ENCODE measurements around the gene TMEM186.
"Not testable (repeated sequence)": the region's sequence is repeated elsewhere in the genome, so short reads cannot be mapped to it uniquely, and the experiment has no call there.

The TMEM186 gene

DNA sequence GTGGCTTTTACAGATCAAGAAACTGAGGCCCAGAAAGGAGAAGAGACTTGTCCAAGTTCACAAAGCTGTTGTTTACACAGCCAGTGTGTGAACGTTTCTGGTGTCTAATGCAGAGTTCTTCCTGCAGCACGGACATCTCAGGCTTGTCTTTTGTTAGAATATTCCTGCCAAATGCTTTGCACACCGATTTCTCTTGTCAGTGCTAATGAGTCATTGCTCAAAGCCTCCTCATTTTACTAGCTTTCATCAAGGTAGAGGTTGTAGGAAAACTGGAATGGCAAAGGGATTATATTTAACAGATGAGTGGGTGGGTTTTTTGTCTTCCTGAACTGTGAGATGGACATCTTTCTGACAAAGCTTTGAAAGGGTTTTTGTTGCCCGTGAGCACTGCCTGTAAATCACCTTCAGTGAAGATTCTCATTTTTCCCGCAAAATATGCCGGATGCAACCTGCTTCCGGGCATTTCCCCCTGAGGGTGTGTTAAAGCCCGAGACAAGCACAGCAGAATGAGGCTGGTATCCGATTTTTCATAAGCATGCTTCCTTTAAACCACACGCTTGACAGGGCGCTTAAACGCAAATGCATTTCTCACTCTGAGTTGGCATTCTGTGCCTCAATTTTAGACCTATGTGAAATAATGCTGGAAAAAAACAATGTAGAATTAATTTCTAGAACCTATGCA, 14.9 kb upstream of the TMEM186 start:
- DNase-seq (ENCODE audit: low spot score): no peak

DNA sequence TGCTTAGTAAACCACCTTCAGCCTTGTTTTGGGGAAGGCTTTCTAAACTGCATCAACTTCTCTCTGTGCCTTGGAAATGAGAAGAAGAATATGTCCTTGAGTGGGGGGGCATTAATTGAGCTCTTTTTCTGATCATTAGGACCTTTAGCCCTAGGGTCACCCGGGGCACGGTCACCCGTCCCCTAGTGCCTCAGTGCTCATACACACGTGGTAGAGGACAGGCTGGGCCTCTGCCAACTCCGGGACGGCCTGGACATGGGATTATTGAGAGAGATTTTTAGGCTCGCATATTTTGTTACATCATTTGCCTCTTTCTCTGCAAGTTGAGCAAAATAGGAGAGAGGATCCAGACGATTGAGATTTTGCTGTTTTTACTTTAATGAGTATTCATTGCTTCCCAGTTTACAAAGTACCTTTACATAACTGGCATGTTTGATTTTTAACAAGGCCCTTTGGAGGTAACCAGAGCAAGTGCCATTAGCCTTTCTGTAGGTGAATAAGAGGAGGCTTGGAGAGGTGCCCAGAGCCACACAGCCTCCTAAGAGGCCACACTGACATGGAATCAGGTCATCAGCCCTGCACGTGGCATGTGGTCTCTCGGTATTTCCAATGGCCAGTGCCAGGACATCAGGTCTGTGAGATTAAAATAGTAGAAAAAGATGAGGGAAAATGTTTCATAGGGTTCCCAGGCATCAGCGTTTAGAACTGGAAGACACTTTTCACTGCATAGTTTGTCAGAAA, 11.3 kb upstream of the TMEM186 start:
- DNase-seq (ENCODE audit: low spot score): no peak

DNA sequence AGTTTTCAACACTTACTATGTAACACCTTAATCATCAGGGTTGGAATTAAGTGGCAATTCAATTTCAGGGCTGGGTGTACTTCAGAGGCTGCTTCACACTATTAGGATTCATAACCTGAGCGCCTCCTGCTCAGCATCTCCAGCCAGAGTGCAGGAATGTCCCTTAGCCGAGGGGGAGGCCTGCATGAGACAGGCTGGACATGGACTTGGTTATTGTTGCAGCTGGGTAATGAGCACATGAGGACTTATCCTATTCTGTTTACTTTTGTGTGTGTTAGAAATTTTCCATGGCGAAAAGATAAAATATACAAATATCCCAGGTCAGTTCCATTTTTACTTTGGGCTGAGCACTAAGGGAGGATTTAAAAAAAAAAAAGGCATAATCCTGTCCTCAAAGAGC, 10.6 kb upstream of the TMEM186 start:
- DNase-seq (ENCODE audit: low spot score): no peak

DNA sequence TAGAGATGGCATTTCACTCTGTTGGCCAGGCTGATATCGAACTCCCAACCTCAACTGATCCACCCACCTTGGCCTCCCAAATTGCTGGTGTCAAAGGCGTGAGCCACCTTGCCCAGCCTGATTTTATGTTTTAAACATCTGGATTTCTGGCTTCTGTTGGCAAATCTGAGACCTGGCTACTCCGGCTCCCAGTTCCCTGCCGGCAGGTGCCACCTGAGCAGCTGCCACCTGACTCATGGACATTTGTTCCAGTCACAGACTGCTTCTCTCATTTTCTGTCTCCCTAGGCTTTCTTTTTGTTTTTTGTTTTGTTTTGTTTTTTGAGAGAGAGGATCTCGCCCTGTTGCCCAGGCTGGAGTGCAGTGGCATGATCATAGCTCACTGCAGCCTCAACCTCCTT, 9.8 kb upstream of the TMEM186 start:
- no peak for DNase-seq (ENCODE audit: low spot score)

DNA sequence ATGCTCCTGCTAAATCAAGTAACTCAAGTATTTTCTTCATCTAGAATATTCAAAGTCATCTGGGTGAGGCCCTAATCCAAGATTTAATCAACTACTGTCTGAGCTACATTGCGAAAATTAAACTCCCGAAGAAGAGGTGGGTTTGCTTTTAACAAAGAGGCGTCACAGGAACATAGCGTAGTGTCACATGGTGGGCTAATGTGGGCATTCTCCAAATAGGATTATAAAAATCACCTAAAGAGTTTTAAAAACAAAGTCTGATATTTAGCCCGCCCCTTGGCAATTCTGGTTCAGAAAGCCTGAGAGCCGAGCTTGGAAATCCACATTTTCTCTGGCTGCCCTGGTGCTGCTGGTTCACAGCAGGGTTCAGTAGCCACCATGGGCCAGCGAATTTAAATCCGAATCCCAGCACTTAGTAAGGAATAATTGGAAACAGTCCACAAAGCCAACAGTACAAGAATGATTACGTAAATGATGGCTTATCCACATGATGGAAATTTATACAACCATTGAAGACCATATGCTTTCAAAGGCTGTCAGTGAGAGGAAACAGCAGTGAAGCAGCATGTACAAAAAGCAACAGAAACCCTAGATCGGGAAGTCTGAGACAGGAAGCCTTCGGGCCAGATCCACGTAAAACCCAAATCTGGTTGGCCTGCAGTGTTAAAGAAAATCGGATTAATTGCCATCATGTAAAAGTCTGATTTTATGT, 9.0 kb upstream of the TMEM186 start:
- DNase-seq (ENCODE audit: low spot score): no peak

DNA sequence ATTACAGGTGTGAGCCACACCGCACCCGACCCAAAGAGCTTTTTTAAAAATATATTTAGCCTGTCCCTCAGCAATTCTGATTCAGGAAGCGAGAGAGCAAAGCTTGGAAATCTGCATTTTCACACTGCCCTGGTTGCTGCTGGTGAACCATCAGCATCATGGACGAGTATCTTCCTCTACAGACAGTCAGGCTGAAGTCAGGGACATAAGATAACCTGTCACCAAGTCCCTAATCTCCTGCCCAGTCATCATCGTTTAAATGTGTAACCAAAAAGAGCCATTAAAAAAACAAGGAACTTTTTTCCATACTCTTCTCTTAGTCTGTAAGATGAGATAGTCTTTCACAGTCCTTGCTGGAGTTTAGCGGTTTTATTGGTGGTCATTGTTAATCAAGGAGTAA, 6.9 kb upstream of the TMEM186 start:
- DNase-seq (ENCODE audit: low spot score): no peak

DNA sequence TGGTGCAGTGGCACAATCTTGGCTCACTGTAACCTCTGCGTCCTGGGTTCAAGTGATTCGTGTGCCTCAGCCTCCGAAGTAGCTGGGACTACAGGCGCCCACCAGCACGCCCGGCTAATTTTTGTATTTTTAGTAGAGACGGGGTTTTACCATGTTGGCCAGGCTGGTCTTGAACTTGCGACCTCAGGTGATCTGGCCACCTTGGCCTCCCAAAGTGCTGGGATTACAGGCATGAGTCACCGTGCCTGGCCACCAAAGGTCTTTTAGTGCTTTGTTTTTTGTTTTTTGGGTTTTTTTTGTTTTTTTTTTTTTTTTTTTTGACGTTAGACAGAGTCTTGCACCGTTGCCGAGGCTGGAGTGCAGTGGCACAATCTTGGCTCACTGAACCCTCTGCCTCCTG, 6.3 kb upstream of the TMEM186 start:
- DNase-seq (ENCODE audit: low spot score): not testable (repeated sequence)

DNA sequence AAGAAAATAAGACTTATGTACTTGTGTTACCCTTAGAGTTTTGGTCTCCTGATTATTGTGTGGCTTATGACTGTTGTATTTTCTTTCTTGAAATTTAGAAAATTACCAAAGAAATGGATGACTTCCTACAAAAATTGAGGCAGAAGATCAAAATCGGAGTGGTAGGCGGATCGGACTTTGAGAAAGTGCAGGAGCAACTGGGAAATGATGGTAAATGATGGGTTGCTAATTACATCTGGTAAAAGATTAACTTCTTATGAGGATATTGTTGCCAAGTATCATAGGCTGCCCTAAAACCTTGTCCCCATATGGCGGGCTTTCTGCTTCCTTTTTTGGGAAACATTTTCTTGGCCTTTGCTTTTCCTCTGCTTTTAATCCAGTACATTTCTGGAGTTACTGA, 4.3 kb upstream of the TMEM186 start:
- no peak for DNase-seq (ENCODE audit: low spot score)

DNA sequence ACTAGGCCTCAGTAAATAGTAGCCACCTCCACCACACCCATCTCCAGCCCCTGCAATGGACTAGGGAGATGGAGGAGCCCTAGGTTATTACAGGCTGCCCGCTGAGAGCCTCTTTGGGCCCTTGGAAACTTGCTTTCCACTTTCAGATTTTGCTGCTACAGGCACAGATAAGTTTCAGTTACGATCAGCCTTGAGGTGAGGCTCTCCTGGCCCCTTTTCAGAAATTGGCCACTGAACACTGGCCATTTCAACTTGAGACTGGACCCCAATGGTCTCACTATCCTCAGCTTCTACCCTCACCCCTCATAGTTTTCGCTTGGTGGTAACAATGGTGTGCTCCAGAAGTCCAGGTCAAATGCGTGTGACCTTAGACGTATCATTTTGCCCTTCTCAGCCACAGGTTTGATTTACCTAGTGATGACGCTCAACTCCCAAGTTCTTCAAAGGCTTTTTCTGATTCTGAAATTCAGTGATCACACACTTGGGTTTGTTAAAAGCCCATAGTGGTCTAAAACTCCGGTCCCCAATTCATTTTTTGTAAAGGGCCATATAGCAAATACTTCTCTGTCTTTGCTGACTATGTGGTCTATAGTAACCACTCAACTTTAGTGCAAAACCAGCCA, 1.2 kb upstream of the TMEM186 start:
- peak; percentile 21 for DNase-seq (ENCODE audit: low spot score)

DNA sequence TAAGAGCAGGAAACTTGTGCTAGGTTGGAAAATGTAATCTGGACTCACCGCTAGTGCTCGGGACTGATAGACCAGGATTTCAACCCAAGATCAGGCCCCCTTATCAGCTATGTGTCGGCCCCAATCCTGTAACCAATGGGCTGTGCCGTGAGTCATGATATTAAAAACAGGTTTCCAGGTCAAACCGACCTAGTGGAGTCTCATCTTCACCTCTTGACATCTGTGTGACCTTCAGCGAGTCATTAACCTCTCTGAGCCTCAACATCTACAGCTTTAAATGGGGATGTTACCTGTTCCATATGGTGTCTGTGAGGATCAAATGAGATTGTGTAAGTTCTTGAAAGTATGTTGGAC, 712 bp upstream of the TMEM186 start:
- peak; percentile 38 for DNase-seq (ENCODE audit: low spot score)

DNA sequence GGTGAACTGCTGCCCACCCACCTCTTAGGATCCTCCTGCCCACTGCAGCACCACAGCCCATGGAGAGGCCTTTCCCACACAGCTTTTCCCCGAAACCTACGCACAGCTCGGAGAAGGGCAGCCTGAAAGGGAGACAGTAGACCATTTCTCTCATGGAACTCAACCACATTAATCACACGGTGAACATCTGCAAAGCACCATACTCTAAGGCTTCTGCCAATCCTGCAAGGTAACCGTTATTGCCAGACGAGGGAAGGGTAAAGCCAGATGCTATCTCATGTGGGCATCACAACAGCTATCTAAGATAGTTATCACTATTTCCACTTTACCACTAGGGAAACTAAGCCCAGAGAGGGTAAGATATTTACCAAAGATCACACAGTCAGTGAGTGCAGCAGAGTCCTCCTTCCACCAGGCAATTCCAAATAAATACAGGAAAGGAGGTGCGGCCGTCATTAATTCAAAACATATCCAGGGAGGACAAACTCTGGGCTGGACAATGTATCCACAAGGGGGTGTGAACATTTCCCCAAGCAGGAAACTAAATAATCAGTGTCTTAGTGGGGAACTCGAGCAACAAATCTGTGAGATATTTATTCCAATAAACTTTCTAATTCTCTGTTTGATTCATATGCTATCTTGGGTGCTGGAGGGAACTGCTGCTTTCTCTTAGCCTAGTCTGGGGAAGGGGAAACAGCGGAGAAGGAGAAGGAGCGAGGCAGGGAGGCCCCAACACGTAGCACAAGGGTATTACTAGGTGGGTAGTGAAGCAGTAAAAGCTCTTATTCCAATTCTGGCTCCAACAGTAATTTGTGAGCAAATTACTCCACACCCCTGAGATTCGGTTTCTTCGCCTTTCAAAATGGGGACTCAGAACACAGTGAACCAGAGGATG, 723 bp downstream of the TMEM186 start:
- DNase-seq (ENCODE audit: low spot score): no peak

DNA sequence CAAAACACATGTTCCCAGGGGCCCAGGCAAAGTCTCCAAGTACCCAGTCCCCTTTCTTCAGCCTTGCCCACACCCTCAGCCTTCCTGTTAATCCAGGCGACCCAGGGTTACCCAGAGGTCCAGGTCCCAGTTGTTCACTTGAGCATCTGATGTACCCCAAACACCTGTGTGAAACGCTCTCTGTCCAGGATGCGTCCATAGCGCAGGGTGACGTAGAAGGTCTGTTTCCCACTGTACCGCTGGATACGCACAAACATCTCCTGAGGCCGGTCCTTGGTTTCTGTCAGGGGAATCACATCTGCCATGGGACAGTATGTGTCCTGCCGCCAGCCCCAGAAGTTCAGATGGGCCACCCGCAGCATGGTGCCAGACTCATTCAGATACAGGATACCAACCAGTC, 1.6 kb downstream of the TMEM186 start:
- DNase-seq (ENCODE audit: low spot score): no peak

DNA sequence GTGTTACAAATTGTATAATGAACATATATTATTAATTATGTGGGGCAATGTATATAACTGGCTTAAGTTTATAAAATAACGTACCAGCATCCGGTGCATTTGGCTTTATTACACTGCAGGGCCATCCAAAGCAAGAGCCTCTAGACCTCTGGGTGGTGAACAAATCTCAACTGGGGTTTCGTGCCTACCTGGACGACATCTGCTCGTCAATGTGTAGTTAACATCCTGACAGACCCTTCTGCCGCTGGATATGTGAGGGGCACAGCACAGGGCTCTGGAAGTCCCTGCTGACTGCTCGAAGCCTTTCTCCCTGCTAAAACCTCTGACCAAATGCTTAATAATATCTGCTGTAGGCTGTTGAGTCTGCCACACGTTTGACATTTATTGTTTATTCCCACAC, 2.3 kb downstream of the TMEM186 start:
- peak; percentile 23 for DNase-seq (ENCODE audit: low spot score)

DNA sequence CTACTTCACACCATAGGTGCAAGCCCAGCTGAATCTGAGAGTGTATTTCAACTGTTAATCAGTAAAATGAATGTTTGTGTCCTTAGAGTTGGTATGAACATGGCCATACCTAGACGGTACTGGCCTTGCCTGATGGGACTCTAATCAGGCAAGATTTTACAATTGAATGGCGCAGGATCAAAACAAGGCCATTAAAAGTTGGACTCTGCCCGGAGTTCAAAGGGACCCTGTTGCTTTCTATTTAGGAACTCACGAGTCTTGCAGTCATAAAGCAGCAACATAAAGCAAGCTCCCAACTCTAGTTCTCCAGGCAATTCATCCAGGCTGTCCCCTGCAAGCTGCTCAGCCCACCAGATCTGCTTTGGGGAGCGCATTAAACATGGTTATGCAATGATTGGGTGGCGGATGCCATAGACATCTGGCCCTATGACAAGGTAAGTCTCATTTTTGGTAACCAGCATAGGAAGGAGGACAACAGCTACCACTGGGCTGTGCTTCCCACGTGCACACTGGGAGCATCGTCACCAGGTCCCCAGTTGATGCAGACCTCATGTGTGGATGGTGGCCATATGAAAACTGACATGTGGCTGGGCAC, 8.8 kb downstream of the TMEM186 start:
- no peak for DNase-seq (ENCODE audit: low spot score)

DNA sequence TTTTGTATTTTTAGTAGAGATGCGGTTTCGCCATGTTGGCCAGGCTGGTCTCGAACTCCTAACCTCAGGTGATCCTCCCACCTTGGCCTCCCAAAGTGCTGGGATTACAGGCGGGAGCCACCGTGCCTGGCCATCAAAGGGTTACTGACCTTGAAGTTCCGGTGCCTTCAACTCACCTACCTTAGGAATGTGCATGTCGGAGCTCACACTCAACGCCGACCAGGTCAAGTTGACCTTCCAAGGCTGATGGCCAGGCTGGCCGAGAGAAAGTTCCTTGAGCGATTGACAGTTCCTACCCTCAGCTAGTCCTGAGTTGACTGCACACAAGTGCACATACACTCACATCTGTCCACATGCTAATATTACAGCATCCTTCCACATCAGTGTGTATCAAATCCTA, 11.1 kb downstream of the TMEM186 start:
- DNase-seq (ENCODE audit: low spot score): not testable (repeated sequence)

DNA sequence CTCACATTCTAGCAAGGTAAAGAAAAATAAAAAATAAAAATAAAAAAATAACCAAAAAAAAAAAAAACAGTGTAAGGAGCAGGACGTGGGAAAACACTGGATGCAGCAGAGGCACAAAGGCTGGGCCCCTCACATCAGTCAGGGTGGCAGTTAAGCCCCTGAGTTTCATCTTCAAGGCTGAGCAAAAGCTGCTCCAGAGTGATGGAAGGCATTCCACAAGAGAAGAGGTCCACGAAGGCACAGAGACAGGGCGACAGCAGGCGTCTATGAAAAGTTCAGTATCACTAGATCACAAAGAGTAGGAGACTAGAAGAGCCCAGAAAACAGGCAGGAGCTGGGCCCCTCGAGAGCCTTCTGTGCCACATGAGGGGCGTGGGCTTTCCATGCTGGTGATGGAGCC, 12.0 kb downstream of the TMEM186 start:
- no peak for DNase-seq (ENCODE audit: low spot score)

DNA sequence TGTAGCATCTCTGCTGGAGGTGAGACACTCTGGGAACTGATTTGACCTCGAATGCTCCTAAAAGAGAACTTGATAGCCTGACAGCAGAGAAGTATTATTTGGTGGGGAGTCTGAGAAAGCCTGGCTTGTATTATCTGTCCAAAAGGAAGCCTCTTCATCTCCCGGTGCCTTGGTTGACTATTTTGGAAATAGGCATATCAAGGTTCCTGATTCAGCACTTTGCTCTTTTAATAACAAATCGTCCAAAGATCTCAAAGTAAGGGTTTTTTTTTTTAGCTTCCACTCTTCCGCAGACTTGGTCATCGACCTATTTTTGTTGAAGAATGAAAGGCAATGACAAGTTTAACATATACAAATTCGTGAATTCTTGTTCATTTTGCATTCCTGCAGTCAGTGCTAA, 14.8 kb downstream of the TMEM186 start:
- DNase-seq (ENCODE audit: low spot score): no peak

DNA sequence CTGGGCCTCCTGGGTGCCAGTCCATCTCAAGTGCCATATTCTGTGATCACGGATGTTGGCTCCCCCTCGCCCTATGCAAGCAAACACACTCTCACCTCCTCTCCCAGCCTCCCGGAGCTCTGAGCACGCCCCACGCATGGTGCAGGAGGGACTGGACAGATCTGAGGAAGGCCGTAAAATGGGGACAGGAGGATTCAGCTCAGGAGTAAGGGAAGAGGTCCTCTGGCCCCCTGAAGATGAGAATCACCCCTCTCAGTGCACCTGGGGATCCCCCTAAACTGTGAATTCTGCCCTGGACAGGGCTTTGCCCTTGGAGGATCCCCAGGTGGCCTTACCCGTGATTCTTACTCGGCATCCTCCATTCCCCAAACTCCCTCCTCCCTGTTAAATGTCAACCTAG, 15.6 kb downstream of the TMEM186 start:
- DNase-seq (ENCODE audit: low spot score): no peak

DNA sequence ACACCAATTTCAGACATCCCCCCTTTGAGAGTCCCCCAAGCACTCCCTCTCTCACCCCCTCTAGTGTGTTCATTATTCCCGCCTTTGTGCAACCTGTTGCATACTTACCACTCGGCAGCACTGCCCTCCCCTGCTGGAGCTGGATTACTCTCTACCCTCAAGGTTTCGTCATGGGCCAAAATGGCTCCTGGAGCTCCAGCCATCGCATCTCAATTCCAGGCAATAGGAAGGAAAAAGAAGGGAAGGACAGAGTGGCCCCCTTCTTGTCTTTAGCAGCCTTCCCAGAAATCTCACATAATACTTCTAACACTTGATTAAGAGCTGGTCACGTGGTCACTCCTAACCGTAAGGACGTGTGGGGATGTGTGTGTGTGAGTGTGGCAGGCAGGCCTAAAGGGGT, 20.2 kb downstream of the TMEM186 start:
- no peak for DNase-seq (ENCODE audit: low spot score)

DNA sequence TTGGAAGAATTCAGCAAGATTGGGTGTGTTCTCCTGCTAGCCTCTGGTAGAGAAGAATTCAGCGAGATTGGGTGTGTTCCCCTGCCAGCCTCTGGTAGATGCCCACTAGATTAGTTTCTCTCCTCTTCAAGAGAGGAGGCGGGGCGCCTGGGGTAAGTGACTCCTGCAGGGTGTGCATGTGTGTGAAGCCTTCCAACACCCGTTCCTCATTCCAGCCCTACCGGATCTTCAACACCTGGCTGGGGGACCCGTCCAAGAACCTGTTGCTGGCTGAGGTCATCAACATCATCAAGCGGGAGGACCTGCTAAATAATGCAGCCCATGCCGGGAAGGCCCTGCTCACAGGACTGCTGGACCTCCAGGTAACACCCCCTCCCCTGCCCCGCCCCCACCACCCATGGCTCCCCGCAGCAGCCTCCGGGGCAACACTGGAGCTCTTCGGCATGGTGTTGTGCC, 21.3 kb downstream of the TMEM186 start:
- DNase-seq (ENCODE audit: low spot score): no peak

DNA sequence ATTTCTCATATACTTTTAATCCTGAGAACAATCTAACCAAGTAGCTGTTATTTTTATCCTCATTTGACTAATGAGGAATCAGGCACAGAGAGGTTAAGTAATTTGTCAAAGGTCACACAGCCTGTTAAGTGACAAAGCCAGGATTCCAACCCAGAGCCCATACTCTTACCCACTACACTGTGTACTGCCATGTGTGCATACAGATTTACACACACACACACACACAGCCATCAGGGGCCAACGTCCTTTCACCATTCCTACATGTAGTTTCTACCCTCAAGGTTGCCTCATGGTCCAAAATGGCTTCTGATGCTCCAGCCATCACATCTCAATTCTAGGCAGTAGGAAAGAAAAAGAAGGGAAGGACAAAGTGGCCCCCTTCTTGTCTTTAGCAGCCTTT, 22.1 kb downstream of the TMEM186 start:
- DNase-seq (ENCODE audit: low spot score): no peak
